ENCODE results near the gene PRPF38B. TPM values are rescaled to one million over a fixed set of nuclear protein-coding genes. Genes with fewer than 3 reads are reported as not detected.
"Not testable (repeated sequence)": the region's sequence is repeated elsewhere in the genome, so short reads cannot be mapped to it uniquely, and the experiment has no call there.

Gene PRPF38B
- total and polyA plus RNA-seq, 8 donors, result 17.1 to 82.3 (median 31.9) TPM

DNA sequence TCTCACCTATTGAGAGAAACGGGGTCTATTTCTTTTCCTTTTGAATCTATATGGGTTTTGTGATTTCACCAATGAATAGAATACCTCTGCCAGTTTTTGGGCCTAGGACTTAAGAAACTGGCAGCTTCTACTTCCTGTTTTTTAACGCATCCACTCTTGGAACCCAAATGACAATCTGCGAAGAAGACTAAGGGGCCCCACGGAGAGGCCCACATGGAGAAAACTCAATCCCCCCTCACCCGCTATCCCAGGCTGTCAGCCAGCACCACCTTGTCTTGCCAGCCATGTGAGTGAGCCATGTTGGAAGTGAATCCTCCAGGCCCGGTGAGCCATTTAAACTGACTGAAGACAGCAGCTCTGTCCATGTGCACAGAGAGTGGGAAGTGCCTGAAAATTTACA lies 27.6 kb upstream of the PRPF38B start:
- Histone ChIP-seq H3K4me3 (no peak overlapping the region), H3K27me3 (no peaks in the 10 kb centered on the region), H3K4me1 (peaks cover 5 to 13% (median 8%) of the 10 kb centered on the region in 4 donors), H3K36me3 (no peaks in the 10 kb centered on the region), H3K27ac (no peak overlapping the region), H3K9me3 (no peaks in the 10 kb centered on the region)
- intact Hi-C loops (cut with DNase I; ENCODE audit: low total_unique reads), result no loop called here
- TF ChIP-seq POLR2A (IDR thresholded peaks at IDR 0.05), result no peak
- TF ChIP-seq EP300 (IDR thresholded peaks at IDR 0.05), result no peak
- TF ChIP-seq POLR2AphosphoS5 (IDR thresholded peaks at IDR 0.05), result no peak
- TF ChIP-seq, protein P1, sequence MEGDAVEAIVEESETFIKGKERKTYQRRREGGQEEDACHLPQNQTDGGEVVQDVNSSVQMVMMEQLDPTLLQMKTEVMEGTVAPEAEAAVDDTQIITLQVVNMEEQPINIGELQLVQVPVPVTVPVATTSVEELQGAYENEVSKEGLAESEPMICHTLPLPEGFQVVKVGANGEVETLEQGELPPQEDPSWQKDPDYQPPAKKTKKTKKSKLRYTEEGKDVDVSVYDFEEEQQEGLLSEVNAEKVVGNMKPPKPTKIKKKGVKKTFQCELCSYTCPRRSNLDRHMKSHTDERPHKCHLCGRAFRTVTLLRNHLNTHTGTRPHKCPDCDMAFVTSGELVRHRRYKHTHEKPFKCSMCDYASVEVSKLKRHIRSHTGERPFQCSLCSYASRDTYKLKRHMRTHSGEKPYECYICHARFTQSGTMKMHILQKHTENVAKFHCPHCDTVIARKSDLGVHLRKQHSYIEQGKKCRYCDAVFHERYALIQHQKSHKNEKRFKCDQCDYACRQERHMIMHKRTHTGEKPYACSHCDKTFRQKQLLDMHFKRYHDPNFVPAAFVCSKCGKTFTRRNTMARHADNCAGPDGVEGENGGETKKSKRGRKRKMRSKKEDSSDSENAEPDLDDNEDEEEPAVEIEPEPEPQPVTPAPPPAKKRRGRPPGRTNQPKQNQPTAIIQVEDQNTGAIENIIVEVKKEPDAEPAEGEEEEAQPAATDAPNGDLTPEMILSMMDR (IDR thresholded peaks at IDR 0.05), result no peak
- 68 to 88% (median 87%) methylated on average over 6 of the region's 6 CpGs for WGBS, 5 donors
- DNase-seq, result no peak

DNA sequence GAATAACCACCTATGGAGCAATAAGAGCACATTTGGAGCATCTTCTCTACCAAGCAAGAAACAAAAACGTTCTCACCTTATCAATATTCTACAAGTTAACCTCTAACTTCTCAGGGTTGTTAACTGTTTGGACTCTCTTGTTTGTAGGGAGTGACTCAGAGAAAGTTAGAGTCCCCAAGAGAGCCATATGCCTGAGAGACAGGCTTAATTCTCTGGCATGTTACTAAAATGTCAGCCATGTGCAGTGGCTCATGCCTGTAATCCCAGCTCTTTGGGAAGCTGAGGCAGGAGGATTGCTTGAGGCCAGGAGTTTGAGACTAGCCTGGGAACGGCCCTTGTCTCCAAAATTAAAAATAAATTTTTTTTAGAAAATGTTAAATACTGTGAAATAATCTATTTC lies 27.0 kb upstream of the PRPF38B start:
- intact Hi-C loops (cut with DNase I; ENCODE audit: low total_unique reads), result no loop called here

DNA sequence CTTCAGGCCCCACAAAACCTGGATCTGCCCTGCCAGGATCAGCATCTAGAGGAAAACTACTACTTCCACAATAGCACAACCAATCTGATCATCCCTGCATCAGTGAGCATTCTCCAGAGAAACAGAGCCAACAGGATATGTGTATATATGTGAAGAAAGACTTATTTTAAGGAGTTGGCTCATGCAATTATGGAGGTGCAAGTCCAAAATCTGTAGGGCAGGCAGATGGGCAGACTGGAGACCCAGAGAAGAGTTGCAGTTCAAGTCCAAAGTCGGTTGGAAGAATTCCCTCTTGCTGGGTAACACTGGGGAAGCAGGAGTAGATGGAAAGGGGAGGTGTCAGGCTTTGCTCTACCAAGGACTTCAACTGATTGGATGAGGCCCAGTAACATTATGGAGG lies 26.3 kb upstream of the PRPF38B start:
- H3K27ac ChIP-seq, result no peak overlapping the region
- no peak for DNase-seq
- H3K27me3 ChIP-seq, result peaks cover 0 to 8% (median 0%) of the 10 kb centered on the region in 3 donors
- no peak for TF ChIP-seq POLR2A (IDR thresholded peaks at IDR 0.05)
- TF ChIP-seq, protein P1 (IDR thresholded peaks at IDR 0.05), result no peak
- no peak for TF ChIP-seq POLR2AphosphoS5 (IDR thresholded peaks at IDR 0.05)
- no peak for TF ChIP-seq EP300 (IDR thresholded peaks at IDR 0.05)
- intact Hi-C loops (cut with DNase I; ENCODE audit: low total_unique reads), result no loop called here
- H3K4me3 ChIP-seq, result no peak overlapping the region
- no peaks in the 10 kb centered on the region for H3K36me3 ChIP-seq
- H3K9me3 ChIP-seq, result no peaks in the 10 kb centered on the region
- peaks cover 5 to 13% (median 8%) of the 10 kb centered on the region in 4 donors for H3K4me1 ChIP-seq
- WGBS, 5 donors, result 53 to 82% (median 74%) methylated on average over 1 of the region's 1 CpG

More for the DNA sequence above, 27.0 kb upstream of the PRPF38B start:
- Histone ChIP-seq H3K9me3 (no peaks in the 10 kb centered on the region), H3K4me3 (no peak overlapping the region), H3K27ac (no peak overlapping the region), H3K27me3 (peaks cover 0 to 4% (median 0%) of the 10 kb centered on the region in 3 donors), H3K4me1 (peaks cover 5 to 13% (median 8%) of the 10 kb centered on the region in 4 donors), H3K36me3 (no peaks in the 10 kb centered on the region)
- TF ChIP-seq EP300 (IDR thresholded peaks at IDR 0.05) (no peak), POLR2AphosphoS5 (IDR thresholded peaks at IDR 0.05) (no peak), POLR2A (IDR thresholded peaks at IDR 0.05) (no peak)
- TF ChIP-seq, protein P1 (IDR thresholded peaks at IDR 0.05), result no peak
- WGBS, 5 donors, result 62 to 74% (median 69%) methylated on average over 2 of the region's 2 CpGs
- no peak for DNase-seq

DNA sequence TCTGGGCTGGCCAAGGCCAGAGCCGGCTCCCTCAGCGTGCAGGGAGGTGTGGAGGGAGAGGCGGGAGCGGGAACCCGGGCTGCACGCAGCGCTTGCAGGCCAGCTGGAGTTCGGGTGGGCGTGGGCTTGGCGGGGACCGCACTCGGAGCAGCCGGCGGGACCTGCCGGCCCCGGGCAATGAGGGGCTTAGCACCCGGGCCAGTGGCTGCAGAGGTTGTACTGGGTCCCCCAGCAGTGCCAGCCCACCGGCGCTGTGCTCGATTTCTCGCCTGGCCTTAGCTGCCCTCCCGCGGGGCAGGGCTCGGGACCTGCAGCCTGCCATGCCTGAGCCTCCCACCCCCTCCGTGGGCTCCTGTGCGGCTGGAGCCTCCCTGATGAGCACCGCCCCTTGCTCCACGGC lies 24.7 kb upstream of the PRPF38B start:
- H3K27ac ChIP-seq; intact Hi-C loops (cut with DNase I; ENCODE audit: low total_unique reads); H3K27me3 ChIP-seq; H3K4me1 ChIP-seq; H3K4me3 ChIP-seq; DNase-seq; H3K9me3 ChIP-seq; H3K36me3 ChIP-seq: not testable (repeated sequence)
- 95 to 98% (median 96%) methylated on average over 17 to 28 of the region's 28 CpGs; no CpG with 5 or more reads in 1 of the 5 donors for WGBS, 5 donors

DNA sequence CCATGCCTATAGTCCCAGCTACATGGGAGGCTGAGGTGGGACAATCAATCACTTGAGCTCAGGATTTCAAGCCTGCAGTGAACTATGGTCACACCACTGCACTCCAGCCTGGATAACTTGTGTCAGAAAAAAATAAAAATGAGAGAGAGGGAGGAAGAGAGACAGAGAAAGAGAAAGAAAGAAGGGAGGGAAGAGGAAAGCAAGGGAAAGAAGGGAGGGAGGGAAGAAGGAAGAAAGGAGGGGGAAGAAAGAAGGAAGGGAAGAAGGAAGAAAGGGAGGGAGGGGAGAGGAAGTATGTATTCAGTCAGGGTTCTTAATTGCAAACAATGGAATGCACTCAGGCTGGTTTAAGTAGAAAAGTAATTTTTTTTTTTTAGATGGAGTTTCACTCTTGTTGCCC lies 23.3 kb upstream of the PRPF38B start:
- intact Hi-C loops (cut with DNase I; ENCODE audit: low total_unique reads), result no loop called here
- Histone ChIP-seq H3K27me3 (peaks cover 0 to 8% (median 0%) of the 10 kb centered on the region in 3 donors), H3K27ac (no peak overlapping the region)

More for the DNA sequence above, 23.3 kb upstream of the PRPF38B start:
- H3K4me3 ChIP-seq, result no peak overlapping the region
- no peaks in the 10 kb centered on the region for H3K9me3 ChIP-seq
- no peaks in the 10 kb centered on the region for H3K4me1 ChIP-seq
- H3K36me3 ChIP-seq, result no peaks in the 10 kb centered on the region
- no peak for DNase-seq
- TF ChIP-seq POLR2AphosphoS5 (IDR thresholded peaks at IDR 0.05) (no peak), POLR2A (IDR thresholded peaks at IDR 0.05) (no peak), EP300 (IDR thresholded peaks at IDR 0.05) (no peak)
- TF ChIP-seq, protein P1 (IDR thresholded peaks at IDR 0.05), result no peak

Data from stomach (tissue), 9 donors.